ENCODE results near the gene ACAP3.
A peak's percentile ranks its signal among the peaks of the same experiment; 100 is the strongest.

ACAP3 gene

DNA sequence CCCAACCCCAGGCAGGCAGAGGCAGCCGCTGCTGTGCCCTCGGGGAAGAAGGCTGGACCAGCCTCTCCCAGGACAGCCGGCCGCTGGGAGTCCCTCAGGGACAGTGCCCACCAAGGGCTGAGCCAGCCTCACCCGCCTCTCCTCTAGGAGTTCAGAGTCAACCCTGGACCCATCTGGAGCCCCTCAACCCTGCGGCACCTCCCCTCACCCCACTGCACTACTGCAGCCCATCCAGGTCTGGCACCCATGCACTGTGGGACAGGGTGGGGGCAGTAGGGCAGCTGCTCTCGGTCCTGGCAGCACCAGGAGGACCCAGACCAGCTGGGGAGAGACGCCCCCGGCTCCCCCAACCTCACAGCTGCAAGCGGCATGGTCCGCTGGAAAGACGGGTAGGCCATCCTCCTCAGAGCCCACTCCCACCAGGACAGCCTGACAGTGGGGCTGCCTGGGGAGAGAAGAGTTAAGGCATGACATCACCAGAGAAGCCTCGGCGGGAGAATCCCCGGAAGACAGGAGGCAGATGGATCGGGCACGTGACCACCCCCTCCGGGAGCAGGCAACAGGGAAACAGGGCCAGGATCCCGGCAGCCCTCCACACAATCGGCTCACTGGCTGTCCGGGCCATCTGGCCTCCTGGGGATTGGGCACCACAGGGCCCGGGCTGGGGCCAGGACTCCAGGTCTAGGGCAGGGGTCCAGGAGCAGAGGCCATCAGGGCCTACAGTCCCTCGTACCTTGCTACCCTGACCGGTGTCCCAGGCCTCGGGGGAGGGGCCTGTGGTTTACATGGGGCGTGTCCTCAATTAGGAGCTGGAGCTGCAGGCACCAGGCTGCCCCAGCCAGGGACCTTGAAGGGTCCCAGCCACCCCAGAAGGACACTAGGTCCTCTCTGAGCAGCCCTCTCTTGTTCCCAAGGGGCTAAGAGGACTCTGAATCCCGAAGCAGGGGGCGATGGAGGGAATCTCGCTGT, 3.1 kb downstream of the ACAP3 start:
- no peak for DNase-seq (ENCODE audit: extremely low read depth in 1 of 2, low read depth in 1 of 2)

DNA sequence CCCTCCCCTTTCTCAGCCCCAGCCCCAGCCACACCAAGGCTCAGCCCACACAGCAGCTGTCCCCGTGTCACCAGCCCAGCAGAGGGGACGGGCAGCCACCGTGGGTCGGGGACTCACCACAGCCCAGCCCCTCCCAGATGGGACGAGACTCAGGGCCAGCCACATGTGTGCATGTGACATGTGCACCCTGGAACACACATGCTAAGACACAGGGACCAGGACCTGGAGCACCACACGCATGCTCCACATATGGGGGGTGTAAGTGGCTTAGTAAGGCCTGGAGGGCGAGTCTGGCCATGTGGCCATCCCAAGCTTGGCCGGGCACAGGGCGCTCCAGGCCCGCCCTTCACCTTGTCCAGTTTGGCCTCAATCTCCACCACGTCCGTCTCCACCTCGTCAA, 4.0 kb downstream of the ACAP3 start:
- no peak for DNase-seq (ENCODE audit: extremely low read depth in 1 of 2, low read depth in 1 of 2)

DNA sequence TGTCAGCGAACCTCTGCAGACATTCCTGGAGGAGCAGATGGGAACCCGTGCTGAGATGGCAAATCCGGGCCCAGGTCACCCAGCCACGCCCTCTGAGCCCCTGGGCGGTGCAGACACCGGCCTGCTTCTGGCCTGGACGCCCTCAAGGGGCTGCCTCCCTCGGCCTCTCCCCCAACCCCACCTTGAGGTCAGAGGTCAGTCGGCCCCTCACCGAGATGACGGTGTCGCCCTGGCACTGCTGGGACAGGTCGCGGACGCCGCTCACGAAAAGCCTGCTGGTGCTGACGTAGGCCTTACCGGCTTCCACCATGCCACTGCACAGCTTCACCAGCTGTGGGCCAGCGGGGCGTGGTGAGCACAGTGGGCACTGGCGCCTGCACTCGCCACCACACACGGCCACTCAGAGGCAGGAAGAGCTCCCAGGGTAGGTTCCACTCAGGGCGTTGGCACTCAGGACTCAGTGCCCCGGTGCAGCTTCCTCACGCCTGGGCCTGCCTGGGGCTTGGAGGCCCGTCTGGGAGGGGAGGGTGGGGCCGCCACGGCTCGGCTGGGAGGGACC, 4.7 kb downstream of the ACAP3 start:
- DNase-seq (ENCODE audit: extremely low read depth in 1 of 2, low read depth in 1 of 2), result no peak

DNA sequence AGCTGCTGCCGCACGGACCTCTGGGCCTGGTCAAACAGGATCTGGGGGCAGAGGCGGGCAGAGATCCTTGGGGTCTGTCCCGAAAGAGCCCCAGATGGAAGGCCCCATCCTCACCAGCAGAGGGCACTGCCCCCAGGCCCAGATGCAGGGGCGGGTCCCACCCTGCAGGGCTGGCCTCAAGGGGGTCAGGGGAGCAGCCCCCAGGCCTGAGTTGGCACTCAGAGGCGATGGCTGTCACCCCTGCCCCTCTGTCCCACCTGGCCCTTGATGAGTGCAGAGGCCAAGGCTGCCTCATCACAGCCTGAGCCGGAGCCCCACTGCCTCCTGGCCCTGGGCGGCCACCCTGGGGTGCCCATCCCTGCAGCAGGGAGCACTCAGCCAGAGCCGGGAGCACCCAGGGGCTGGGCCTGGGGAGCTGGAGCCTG, 5.7 kb downstream of the ACAP3 start:
- no peak for DNase-seq (ENCODE audit: extremely low read depth in 1 of 2, low read depth in 1 of 2)

DNA sequence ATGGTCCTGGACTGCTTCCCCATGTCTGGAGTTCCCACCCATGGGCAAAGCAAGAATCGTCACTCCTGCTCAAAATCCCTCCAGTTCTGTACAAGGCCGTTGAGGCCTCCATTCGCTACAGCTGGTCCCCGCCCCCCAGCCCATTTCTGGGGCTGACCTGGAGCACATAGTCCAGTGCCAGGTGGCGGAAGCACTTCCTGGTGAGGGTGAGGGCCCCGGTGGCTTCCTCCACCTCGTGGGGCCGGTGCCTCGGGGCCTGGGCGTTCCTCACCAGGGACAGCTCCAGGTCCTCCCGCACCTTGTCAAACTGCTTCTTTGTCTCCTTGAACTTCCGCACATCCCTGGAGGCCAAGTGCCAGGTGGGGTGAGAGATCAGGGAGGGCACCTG, 7.4 kb downstream of the ACAP3 start:
- DNase-seq (ENCODE audit: extremely low read depth in 1 of 2, low read depth in 1 of 2), result no peak

DNA sequence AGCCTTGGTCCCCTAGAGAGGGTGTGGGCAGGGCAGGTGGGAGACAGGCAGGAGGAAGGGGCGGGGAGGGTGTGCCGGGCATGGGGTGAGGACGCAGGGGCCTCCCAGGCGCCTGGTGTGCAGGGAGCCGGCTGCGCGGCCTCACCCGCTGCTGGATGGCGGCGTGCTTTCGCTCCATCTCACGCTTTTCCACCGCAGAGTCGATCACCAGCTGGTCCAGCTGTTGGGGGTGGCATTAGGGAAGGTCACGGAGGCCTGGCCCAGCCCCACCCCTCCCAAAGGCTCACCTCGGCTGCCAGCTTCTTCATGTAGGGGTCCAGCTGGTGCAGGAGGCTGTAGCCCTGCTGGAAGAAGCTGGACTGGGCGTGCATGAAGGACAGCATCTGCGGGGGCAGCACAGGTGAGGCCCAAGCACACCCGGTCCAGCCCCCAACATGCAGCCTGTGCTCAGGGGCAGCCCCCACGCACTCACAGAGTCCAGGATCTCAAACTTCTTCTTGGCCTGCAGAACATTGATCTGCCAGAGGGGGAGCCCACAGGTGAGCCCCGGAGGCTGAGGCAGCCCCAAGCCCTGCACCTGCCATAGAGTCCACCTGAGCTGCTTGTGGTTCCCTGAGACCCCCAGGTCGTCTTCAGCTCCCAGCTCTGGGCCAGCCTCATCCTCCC, 7.9 kb downstream of the ACAP3 start:
- no peak for DNase-seq (ENCODE audit: extremely low read depth in 1 of 2, low read depth in 1 of 2)

DNA sequence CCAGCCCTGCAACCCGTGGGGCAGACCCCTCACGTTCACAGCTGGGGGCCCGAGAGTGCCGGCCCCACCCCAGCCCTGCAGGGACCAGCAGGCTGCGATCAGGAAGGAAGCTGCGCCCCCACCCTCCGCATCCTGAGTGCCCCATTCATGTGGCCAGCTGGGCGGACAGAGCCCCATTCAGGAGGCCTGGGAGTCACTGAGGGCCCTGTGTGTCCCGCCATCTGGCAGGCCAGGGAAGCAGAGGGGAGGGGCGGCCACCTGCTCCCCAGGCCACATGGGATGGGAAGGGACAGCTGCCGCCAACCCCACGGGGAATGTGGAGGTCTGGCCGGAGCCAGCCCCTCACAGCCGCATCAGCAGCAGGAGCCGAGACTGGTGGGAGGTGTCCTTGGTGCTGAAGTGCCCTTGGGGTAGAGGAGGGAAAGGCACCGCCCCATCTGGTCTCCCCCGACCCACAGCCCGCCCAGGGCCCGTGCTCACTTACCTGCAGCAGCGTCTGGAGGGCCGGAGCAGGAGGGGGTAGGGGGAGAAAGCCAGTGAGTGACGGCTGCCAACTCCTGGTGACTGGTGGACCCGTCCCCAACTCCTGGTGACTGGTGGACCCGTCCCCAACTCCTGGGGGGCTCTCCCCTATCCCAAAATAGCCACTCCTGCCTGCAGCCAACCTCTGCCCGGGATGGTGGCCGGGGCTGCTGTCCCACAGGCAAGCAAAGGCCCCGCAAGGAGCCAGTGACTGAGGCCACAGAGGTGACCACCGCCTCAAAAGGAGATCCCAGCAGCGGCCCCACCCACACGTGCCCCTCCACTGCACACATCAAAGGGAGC, 8.7 kb downstream of the ACAP3 start:
- no peak for DNase-seq (ENCODE audit: extremely low read depth in 1 of 2, low read depth in 1 of 2)

DNA sequence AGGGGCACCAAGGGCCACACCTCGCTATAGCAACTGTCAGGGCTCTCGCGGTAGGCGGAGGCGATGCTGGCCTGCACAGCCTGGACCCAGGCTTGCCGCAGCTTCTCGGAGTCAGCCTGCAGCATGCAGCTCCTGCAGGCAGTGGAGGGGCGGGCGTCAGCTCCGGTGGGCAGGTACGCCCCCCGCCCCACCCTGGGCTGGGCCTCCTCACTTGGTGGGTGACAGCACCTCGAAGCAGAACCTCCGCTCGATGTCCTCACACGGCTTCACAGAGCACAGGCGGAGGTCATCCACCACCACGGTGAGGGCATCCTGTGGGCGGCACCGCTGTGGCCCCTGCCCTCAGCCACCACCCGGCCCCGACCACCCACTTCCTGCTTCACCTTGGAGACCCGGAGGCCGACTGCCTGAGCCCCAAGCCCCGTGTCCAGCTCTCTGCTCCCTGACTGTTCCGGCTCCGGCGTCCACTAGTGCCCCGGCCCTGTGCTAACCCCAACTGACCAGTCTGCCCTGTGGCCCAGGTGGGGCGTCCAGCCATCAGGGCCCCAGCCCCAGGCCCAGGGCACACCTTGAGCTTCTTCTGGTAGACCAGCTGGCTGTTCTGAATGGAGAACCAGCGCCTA, 9.8 kb downstream of the ACAP3 start:
- DNase-seq (ENCODE audit: extremely low read depth in 1 of 2, low read depth in 1 of 2), result no peak

DNA sequence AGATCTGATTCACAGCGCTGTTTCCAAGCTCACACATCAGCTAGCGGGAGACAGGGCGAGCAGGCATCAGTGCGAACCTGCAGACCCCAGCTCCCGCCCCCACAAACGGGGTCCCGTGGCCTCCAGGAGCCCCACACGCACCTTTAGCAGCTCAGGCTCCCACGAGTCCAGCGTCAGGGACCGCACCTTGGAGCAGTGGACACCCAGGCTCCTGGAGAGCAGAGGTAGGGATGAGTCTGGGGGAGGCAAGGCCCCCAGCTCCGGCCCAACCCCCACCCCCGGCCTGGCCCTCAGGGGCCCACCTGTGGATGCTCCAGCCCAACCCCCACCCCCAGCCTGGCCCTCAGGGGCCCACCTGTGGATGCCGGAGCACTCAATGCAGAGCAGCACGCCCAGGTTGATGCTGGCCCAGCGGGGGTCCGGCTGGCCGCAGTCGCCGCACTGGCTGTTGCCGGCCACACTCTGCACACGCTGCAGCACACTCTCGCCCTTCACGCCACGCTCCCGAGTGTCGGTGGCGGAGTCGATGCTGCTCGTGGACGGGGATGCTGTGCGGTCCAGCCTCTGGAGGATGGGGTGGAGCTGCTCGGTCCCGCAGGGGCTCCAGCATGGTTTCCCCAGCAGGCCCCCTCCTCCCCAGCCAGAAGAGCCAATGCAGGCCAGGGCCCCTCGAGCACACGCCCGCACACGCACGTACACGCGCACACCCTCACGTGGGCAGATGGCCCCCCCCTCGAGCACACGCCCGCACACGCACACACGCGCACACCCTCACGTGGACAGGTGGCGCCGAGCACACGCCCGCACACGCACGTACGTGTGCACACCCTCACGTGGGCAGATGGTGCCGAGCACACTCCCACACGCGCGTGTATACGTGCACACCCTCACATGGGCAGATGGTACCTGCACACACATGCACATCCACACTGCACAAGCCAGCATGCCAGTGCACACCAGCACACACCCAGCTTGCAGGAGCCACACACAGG, 11.4 kb downstream of the ACAP3 start:
- DNase-seq (ENCODE audit: extremely low read depth in 1 of 2, low read depth in 1 of 2), result no peak

DNA sequence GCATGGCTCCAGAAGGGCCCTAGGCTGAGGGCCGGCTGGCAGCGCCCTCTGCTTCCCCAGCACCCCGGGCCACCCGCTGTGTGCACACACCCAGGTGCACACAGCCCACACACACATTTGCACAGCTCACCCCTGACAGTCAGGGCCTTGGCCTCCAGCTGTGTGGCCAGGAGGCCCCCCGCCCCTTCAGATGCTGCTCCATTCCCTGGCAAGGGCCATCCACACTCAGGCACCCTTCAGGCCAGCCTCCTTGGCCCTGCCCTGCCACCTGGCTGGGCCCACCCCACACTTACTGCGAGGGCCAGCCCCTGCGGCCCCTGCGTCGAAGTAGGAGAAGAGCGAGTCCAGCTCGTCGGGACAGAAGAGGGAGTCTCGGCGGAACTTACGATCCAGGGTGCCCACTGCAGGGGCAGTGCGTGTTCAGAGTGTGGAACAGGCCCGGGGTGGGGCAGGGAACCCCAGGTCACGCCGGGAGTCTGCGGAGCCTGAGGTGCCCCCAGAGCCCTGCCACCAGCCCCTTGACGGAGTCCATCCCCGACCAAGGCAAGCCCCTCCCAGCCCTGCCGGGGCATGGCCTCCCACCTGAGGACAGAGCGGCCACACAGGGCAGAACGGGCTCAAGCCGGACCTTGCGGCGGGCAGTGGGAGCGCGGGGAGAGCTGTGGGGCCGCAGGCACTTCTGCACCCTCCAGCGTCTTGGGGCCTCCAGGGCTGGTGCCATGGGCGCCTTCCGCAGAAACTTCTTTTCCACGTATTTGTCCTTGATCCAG, 12.4 kb downstream of the ACAP3 start:
- no peak for DNase-seq (ENCODE audit: extremely low read depth in 1 of 2, low read depth in 1 of 2)

DNA sequence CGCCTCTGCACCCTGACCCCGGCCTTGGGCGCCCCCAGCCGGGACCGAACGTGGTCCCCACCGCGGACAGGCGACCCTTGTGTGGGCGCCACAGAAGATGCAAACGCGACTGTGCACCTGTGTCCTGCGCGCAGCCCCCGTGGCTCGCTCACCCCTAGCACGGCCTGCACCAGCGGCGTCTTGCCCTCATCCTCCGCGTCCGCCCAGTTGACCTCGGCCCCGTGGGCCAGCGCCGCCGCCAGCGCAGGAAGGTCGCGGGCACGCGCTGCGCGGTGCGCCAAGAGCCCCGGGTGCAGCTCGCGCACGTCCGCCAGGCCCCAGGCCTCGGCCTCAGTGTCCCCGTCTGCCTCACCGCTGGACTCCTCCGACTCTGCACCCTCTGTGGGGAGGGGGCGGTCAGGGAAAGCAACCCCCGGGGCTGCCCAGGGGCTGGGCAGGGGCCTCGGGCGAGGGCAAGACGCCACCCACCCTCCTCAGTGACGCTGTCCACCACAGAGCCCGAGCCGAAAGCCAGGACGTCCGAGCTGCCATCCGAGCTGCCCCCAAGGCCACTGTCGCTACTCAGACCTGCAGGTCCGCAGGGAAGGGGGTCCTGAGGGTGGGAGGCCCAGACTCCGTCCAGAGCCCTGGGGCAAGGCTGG, 13.4 kb downstream of the ACAP3 start:
- no peak for DNase-seq (ENCODE audit: extremely low read depth in 1 of 2, low read depth in 1 of 2)

DNA sequence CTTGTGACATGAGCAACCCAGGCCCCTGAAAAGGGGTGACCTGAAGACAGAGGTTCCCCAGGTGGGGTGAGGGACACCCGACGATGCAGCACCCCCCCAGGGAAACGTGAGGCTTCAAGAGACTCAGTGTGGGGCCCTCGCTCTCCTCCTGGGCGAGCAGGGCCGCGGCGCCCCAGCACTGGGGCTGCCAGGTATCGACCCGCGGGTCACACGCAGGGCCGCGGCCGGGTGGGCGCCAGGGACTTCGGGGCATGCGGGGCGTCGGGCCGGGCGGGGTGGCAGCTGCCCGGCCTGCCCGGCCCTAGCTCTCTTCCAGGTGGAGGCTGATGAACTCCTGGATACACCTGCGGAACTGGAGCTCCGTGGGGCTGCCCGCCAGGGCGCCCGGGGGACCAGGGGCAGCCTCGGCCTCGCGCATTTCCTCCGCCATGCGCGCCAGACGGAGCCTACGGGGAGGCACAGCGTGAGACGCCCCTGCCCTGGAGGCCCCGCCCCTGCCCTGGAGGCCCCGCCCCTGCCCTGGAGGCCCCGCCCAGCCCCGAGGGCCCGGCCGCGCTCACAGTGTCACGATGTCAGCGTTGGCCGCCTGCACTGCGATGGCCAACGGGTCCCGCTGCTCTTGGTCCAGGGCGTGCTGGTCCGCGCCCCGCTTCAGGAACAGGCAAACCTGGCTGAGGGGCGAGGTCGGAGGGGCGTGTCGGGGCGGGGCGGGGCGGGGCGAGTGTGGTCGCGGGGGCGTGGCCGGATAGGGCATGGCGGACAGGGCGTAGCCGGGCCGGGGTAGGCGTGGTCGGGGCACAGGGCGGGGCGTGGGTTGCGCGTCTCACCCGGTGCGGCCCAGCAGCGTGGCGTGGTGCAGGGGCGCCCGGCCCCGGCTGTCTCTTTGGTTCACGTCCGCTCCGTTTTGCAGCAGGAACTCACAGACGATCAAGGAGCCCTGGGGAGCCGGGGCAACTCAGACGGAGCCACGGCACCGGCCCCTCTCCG, 14.2 kb downstream of the ACAP3 start:
- DNase-seq (ENCODE audit: extremely low read depth in 1 of 2, low read depth in 1 of 2), result no peak

DNA sequence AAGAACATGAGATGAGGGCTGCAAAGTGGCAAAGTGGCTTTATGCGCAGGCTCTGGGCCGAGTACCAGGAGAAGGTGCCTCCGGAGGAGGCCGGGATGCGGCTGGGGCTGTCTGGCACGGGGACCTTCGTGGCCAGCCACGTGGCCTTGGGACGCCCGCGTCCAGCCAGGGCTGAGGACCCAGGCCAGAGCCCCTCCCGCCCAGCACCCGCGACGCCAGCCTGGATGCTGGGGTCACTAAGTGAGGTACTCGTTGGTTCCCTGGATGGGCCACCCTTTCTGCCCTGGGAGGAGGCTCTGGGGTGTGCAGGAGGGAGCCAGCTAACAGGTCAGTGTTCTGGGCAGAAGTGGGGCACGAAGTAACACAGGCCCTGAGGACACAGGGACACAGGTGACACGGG, 14.9 kb downstream of the ACAP3 start:
- no peak for DNase-seq (ENCODE audit: extremely low read depth in 1 of 2, low read depth in 1 of 2)

DNA sequence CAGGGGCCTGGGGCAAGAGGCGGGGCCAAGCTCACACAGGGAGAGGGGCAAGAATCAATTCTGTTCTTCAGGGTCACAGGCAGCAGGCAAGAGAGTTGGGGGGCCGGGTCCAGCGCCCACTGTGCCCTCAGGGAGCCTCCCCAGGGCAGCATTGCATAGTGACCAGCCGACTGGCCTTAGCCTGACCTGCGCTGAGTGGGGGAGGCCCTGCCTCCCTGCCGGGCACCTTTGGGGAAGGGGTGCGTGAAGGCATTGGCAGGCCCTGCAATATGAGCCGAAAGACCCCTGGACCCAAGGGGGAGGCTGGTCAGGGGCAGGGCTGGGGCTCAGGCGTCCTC, 15.3 kb downstream of the ACAP3 start:
- DNase-seq (ENCODE audit: extremely low read depth in 1 of 2, low read depth in 1 of 2), result no peak

DNA sequence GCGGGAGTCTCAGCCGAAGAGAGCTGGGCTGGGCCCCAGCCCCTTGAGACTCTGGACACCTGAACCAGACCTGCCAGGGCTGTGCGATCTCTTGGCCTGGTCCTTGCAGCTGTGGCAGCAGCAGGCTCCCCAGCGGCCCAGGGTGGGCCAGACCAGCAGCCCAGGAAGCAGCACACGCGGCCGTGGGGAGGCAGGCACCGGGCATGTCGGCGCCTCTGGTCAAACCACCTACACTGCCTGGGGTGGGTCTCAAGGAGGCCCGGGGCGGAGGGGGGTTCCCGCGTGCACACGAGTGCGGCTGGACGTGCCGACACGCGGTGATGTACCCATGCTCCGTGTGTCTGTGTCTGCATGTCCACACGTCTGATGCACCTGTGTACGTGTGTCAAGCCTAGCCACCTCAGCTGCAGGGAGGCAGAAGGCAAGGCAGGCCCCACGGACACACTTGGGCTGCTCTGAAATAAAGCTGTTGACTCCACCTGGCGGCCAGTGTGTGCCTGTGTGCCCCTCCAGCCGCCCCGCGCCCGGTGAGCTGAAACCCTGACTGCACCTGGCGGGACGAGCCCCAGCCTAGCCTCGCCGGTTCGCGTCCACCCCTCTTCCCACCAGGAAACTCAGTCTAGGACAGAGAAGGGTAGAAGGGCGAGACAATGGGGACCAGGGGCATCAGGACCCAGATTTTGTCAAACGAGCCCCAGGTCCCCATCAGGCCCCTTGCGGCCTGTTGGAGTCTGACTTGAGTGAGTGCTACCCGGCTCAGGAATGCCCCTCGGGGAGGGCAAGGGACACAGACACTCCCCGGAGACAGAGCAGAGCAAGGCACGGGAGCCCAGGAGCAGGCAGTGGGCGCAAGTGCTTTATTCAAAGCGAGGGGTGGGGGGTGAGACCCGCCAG, 15.9 kb downstream of the ACAP3 start:
- peak; percentile 34 to 54 for DNase-seq (ENCODE audit: extremely low read depth in 1 of 2, low read depth in 1 of 2)

DNA sequence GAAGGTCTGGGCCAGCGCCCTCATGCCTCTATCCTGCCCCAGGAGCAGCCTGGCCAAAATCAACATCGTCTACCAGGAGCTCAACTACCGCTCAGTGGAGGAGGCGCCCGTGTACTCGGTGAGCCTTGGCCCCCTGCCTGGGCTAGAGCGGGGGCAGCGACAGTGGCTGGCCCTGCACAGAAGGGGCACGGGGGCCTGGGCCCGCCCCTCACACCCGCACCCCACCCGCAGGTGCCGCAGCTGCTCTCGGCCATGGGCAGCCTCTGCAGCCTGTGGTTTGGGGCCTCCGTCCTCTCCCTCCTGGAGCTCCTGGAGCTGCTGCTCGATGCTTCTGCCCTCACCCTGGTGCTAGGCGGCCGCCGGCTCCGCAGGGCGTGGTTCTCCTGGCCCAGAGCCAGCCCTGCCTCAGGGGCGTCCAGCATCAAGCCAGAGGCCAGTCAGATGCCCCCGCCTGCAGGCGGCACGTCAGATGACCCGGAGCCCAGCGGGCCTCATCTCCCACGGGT, 16.7 kb downstream of the ACAP3 start:
- no peak for DNase-seq (ENCODE audit: extremely low read depth in 1 of 2, low read depth in 1 of 2)

Measured in activated CD8-positive, alpha-beta memory T cell treated with anti-CD3 and anti-CD28 coated beads for 1 hour (primary cell).